ENCODE data around the gene VTI1A.
A peak's percentile ranks its signal among the peaks of the same experiment; 100 is the strongest.

VTI1A gene

DNA sequence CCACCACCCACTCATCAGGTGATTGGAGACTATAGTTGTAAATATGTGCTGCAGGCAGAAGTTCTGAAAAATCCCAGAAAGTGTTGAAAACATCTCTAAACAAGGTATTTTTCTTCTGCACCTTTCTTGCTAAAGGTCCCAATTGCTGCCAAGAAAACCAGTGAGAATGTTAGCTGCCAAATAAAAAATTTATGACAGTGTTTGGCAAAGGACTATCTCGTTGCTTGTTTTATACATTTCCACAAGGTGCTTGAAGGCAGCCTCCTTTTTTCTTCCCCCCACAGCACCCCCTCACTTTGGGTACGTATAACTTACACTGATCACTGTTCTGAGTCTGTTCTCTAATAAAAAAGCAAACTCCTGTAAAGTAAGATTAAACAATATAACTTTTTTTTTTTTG lies 344.4 kb downstream of the VTI1A start:
- no peak for DNase-seq

DNA sequence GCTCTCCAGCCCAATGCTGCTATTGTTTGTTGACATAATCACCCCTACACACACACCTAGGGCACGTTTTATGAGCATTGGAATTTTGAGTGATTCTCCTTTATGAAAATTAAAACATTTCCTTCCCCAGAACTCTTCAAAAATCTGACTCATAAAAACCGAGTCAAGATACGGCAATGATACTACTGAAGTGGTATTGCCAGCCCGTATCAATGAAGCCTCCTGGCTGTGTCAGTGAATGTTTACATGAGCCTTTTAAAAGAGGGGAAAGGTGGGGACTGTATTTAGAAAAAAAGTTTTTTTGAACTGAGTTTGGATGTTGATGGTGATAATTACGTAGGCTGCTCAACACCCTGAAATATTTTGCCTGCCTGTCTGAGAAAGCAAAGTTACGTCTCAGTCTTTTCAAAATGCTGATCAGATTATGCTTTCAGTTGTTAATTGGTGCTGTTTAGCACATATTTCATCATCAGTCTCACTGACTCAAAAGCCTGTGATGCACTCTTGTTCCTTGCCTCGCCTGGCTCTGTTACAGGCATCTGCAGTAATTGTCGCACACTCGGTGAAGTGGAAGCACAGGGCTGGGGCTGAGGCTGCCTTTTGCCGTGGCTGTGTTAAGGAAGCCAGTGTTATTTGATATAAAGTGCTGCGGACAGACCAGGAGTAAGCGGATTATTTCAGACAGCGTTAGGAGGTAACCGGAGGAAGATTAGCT lies 345.6 kb downstream of the VTI1A start:
- DNase-seq, result no peak

DNA sequence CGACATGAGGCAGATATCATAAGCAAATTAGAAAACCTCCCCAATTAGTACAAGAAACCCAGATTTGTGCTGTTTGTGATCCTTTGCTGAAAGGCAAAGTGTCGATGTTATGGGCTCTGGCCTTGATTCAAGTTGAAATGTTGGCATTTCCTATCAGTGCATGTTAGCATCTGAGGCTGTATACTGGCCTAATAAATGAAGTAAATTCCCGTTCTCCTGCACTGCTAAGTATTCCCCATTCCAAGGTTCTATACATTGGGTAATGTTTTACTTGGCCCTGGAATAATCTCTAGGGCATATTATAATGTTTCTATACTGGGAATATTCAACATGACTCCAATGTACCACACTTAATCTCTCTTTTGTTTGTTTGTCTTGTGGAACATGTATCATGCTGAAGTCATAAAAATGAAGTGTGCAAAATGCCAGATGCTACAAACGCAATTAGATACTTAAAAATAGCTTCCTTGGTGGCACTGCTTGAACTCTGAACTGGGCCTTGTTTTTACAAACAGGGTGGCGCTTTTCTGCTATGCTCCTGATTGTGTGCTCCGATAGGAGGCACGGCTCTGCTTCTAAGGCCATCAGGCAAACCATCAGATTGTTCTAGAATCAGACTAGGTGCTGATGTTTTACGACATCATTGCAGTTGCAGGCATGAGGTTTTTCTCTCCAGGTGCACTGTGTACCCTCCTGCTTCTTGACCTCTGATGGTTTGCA lies 346.3 kb downstream of the VTI1A start:
- no peak for DNase-seq

DNA sequence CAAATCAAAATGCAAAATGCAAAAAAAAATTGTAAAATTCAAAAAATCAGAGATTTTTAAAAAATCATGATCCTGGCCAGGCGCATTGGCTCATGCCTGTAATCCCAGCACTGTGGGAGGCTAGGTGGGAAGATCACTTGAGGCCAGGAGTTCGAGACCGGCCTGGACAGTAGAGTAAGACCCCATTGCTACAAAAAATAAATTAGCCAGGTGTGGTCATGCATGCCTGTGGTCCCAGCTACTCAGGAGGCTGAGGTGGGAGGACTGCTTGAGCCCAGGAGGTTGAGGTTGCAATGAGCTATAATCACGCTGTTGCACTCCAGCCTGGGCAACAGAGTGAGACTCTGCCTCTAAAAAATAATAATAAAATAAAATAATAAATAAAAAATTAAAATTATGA lies 347.2 kb downstream of the VTI1A start:
- no peak for DNase-seq

DNA sequence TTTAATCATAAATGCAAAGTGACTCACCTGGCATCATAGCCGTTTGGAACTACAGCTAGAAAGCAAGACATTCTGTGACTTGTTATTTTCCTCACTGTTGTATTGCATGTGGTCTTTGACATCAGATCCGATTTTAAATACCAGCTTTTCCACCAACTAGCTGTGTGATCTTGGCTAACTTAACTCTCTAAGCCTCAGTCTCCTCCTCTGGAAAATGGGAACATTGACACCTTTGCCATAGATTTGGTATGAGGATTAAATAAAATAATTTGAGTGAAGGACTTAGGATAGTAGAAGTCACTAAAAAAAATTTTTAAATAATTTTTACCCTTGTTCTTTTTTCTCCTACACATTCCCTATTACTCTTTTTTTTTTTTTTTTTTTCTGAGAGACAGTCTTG lies 348.1 kb downstream of the VTI1A start:
- DNase-seq, result no peak

DNA sequence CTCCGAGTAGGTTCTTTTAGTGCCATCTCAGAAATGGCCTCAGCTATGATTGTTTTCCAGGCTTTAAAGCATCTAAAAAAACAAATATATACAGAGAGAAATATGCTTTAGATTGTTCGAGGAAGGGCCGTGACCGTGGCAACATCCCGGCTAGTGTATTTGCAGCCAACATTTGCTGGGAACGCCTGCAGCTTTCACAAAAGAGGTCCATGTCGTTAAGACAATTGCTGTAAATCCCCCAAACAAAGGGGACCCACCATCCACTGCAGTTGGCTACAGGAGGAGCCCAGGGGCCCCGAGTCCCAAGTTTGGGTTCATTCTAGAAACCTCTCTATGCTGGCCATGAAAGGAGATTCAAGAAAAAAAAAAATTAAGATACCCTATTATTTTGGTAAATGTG lies 350.2 kb downstream of the VTI1A start:
- no peak for DNase-seq

DNA sequence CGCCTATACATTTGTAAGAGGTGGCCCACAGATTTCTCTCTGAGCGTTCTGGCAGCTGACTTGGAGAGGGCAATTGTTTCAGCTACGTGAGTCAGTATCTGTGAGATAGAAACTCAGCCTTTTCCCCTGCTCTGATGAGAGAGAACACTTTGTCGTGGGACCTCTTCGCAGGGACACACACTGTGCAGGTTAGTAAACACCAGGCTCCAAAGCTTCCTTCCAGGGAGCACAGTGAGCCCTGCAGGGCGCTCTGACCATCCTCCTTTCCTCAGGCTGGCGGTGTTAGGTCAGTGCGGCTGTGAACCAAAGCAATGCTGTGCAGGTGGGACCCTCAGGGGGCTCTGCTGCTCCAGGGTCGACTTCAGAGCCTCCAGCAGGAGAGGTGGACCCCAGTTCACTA lies 350.8 kb downstream of the VTI1A start:
- DNase-seq, result no peak

DNA sequence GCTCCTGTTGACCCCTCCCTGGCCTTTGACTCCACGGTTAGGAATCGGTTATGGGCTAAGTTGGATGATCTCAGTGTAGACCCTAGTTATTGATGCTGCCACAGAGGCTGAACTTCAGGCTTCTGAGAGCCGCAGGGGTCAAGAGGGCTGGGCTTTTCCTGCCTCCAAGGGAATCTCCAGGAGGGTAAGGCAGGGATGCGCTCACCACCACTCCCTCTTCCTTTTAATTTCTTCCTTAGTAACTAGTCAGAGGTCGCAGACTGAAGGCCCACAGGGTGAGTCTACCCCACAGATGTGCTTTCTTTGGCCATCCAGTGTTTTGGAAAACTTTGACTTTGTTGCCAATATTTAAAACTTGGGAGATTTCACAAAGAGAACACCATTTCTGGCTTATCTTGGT lies 352.0 kb downstream of the VTI1A start:
- no peak for DNase-seq

DNA sequence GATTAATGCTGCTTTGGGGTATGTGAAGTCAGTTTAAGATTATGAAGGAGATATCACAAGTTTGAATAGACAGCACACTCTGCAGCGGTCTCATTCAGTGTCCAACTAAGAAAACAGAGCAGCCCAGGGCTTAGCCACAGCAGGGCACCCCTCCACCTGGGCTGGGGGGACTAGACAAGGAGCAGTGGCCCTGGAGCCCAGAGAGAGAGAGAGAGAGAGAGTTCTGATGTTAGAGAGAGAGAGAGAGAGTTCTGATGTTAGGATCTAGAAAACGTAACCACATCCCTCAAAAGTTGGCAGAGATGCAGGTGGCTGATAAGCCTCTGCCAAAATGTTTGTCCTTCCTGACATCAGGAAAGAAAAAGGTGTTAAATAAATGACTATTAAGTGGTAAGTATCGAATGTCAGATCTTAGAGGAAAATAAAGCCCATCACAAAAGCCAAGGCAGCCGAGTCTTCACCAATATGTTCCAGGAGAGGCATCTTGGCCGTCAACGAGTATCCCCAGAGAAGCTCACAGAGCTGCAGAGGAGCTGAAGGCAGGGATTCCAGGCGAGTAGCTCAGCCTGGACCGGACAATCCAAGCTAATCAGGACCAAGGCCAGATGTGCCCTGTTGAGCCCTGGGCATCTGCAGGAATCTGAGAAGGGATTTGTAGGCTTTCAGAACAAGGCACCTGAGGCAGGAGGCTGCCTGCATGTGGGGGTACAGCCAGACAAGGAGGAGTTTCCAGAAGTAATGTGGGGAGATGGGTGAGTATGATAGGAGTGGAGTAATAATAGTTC lies 352.9 kb downstream of the VTI1A start:
- DNase-seq, result no peak

DNA sequence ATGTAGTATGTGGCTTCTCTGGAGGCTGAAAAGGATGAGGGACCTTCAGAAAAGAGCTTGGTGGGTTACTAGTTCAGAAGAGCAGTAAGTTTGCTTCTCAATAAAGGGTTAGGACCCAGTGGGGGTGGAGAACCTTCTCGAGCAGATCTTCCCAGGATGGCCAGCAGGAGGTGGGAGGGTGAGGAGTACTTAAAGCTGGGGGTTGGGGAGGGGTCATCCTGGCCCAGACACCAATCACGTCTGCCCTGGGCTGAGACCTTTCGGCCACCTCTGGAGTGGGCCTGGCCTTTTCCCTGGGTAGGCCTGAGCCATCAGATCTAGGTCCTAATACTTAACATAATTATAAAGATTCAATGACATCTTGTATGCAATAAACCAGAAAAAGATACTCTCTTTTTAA lies 354.0 kb downstream of the VTI1A start:
- no peak for DNase-seq

DNA sequence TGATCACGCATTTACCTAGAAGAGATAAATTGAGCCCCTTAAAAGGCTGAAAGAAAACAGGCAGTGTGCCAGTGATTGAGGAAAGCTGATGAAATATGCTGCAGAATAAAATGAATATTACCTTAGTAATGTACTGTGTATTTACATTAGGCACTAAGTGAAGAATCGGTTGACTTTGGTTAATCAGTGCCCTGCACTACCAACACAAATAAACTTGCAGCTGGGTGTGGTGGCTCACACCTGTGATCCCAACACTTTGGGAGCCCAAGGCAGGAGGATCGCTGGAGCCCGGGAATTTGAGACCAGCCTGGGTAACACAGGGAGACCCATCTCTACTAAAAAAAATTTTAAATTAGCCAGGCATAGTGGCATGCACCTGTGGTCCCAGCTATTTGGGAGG lies 354.7 kb downstream of the VTI1A start:
- no peak for DNase-seq

DNA sequence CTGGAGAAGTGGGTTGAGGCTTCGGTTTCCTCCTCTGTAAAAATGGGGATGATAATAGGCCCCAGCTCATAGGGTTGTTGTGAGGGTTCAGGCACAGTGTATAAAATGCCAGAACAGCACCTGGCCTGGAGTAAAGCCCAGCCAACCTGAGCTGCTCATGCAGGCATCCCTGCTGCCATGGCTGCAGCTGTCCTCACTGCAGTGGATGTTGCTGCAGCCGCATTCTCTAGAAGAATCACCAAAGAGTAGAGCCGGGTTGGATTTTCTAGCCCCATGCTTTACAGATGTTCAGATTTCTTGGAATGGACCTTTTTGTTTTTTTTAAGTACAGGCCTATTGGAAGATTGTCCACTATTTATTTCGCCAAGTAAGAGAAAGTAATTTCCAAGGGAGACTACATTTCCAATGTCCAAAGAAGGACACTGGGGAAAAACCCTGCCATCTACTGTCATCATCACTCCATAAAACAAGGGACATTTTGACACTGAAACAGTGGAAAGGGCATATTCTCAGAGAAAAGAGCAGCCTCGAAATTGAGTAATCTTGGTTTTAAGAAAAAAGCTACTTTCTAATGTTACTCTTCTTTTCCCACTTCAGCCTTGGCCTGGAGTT lies 355.5 kb downstream of the VTI1A start:
- no peak for DNase-seq

DNA sequence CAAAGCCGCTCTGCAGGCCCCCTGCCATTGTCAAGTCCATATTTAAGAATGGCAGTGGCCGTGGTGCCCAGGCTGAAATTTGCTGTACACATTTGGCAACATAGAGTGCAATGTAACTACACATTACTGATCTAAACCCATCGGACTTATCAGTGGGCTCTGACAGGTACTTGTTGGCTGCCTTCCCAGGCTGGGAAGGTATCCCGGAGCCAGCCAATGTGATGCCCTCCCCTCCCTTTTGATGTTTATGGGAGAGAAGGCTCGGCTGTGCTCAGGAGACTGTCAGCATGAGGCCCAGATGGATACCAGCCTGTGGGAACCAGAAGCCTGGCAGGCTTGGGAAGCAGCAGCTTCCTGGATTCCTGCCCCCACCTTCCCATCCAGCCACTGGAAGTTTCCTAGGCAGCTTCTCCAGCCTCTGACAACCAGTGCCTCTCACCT lies 357.0 kb downstream of the VTI1A start:
- DNase-seq, result peak; percentile 40

DNA sequence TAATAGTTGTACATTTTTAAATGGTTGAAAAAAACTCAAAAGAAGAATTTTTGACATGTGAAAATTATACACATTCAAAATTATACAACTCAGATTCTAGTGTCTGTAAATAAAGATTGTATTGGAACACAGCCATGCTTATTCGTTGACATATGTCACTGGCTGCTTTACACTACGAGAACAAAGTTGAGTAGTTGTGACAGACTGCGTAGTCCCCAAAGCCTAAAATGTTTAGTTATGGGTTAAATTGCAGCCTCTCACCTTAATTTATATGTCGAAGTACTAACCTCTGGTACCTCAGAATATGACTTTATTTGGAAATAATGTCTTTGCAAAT lies 358.2 kb downstream of the VTI1A start:
- no peak for DNase-seq

DNA sequence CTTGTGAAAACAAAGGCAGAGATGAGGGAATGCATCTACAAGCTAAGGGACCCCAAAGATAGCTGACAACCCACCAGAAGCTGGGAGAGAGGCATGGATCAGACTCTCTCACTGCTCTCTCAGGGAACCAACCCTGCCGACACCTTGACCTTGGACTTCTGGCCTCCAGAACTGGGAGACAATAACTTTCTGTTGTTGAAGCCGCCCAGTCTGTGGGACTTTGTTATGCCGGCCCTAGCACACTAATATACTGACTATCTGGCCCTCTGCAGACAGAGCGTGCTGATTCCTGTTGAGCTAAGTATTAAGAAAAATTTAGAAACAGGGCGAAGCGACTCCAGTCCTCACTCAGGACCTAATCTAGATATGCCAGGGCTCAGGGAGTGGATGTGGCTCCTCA lies 358.7 kb downstream of the VTI1A start:
- no peak for DNase-seq

DNA sequence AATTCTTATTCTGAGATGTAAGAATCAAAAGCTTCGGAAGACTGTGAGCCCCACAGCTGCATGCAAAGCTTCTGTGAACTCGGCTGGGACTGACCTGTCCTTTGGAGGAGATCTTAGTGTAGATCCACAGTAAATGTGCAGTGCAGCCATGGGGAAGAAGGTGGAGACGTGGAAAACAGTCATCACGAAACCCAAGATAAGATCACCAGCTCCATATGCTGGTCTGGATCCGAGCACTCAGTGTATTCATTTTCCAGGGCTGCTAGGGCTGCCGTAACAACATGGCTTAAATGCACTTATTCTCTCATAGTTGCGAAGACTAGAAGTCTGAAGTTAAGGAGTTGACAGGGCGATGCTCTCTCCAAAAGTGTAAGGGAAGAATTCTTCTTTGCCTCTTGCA lies 360.0 kb downstream of the VTI1A start:
- no peak for DNase-seq

DNA sequence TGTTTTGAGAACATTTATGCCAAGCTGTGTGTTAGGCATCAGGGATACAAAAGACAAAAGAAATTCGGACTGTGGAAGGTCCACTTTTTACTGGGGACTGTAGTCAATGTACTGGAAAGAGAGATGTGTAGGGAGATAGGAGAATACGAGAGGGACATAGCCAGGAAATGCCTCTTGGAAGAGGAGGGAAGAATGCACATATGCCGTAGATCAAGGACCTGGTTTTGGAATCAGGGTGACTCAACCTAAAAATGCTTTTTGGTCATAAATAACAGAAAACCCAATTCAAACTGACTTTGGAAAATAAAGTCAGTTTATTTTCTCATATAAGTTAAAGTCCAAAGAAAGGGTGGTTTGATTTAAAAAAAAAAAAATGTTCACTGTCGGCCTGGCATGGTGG lies 362.7 kb downstream of the VTI1A start:
- no peak for DNase-seq

DNA sequence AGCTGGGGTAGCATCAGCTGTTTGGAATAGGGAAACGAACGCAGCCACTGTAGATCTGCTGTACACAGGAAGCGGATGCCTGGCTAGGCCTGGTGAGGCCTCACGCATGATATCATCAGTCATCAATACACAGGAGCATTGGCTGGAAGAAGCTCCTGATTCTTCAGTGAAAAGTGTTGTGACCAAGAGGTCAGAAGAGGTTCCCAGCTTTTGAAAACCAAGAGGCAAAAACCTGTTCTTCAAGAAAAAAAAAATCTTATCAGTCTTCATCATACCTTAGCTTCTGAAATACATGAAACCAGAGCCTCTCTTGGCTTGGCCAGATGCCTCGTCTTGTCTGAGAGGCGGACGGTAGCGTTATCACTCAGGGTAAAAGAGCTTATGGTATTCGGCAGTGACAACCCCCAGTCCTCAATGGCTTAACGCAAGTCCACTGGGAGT lies 363.7 kb downstream of the VTI1A start:
- DNase-seq, result no peak

DNA sequence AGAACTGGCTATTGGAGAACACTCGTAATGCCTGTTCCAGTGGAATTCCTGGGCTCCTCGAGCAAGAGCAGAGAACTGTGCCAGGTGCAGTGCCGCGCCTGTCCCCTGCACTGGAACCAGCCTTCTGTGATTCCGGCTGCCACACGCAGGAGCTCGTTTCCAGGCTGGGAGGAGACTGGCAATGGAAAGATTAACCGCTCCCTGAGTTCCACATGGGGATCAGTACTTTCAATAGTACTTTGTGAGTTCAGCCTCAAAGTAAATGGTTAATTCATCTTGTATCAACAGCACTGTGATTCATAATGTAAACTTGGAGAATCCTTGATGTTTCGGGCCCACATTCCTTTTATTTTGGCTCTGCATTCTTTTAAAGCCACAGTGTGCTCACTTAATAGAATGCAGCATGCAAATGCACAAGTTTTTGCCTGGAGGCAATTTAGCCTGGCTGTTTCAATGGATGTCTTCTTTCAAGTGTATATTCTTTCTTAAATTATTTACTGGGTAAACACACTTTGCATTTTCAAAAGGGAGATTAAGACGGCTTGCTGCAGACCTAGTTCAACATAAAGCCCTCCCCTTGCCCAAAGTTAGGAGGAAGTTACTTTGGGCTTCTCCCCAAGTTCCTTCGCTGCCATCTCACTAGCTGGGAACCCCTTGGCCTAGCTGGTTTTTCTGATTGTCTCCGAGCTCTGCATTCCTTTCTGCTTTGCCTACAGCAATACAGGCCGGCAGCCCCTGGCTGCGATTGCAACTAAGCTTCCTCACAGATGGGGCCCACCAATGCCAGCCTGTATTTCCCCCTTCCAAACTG lies 364.9 kb downstream of the VTI1A start:
- no peak for DNase-seq

DNA sequence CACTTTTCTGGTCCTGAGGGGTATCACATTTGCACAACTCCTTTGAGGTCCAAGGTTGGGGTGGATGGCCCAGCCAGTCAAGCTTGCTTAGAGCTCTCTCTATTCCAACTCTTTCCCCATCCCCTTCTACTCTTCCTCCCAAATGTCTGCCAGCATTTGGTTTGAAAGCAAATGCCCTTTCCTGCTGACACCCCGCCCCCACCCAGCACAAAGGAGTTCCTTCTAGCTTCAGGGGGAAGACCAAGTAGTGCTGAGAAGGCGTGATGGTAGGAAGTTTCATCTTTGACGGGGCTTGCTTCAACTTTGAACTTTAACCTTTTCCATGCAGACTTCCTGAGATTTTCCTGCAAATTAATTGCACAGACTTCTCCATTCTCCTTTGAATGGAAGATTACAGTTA lies 365.6 kb downstream of the VTI1A start:
- DNase-seq, result no peak

DNA sequence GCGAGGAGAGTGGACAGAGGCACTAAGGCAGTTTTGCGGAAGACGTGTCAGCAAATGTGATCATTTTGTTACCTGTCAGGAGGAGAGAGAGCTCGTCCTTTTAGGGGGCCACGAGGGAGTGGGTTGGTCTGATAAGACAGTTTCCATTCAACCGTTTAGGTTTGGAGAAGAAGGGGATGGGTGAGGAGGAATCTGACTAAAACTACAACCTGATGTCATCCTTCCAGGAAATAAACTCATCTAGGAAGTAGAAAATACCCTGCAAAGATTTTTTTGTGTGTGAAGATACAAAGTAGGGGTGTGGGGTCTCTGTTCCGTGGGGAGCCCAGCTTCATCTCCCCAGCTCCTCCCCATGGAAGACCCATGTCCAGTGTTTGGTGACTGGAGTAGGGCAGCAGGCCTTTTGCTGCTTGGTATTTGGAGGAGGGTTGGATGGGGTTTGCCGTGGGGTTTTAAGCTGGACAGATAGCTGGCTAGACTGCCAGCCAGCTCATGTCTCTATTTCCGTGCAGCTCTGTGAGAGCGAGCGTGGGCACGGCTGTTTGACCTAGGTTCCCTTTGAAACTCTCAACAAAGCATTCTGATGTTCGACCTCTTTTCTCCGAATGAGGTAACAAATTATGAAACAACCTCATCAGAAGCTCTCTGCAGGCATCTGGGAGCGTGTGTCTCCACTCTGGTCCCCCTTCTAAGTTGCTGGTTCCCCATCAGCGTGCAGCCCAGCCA lies 367.0 kb downstream of the VTI1A start:
- DNase-seq, result no peak

All from COR-L47 (cell line).